Heart left ventricle (tissue), 13 donors: ENCODE results near the gene CFAP299.

Experiments
- CTCF ChIP-seq, 12 donors: fragments of 200-600 bp; sonication (generic) in 4 of 12; IDR thresholded peaks; one replicate each; pipeline versions ENCODE4 v1.5.0 to v1.8.0; 2018 to 2022; ENCODE audit warnings: antibody characterized with exemption in 12 of 12, mild to moderate bottlenecking in 5 of 12
- POLR2A ChIP-seq, 2 donors: fragments of 450-650 bp; IDR thresholded peaks; one replicate each; pipeline ENCODE4 v1.6.1; 2017; ENCODE audit warnings: antibody characterized with exemption in 2 of 2, mild to moderate bottlenecking in 2 of 2, moderate library complexity in 2 of 2
- donor health status: ischemic (EF 13 %, LVEDD 7.1; RV severe dilation, severe dysfunction).
- donor health status: DM: no; HTN: yes; CAD: no.
- donor health status: DM: no; HTN: no; CAD: no.
- donor health status: ischemic (EF 25% LVEDD 6.9; RV normal size, moderate dysfunction).
- donor health status: ischemic (EF 25% LVEDD 5.7; RV mildly dilated, moderate dysfunction).
- donor health status: ischemic (EF 35%, LVEDD 5.7; RV mildly dilated, moderate dysfunction).
- donor health status: nonischemic (EF 11% LVEDD 7.7; RV severe dilation, severe dysfunction).
- donor health status: DM: yes; HTN: yes; CAD: no.
- donor health status: PGD.
- donor health status: ischemic (EF 29% LVEDD 5.4; RV normal size, mild dysfunction).
- donor health status: nonischemic (EF 23%, LVEDD 6.1; RV moderate dilation, normal function).

GRCh38 chr4:80385397-80386280 lies 50.1 kb downstream of the CFAP299 start:
- no peak for TF ChIP-seq CTCF (IDR thresholded peaks at IDR 0.05)
- TF ChIP-seq POLR2A (IDR thresholded peaks at IDR 0.05) = no peak
